Ovary (tissue), 9 donors: ENCODE data around the gene SF3A1. TPM values are rescaled to one million over a fixed set of nuclear protein-coding genes. Genes with fewer than 3 reads are reported as not detected.

Experiments
- DNase-seq, 5 donors: peaks; one replicate each; pipeline ENCODE4 v3.0.0-alpha.2; 2019 to 2020
- H3K27ac ChIP-seq, 2 donors: fragments of 200-600 bp; one replicate each; pipeline versions ENCODE4 v1.5.1 to v1.8.0; 2019 to 2022
- H3K27me3 ChIP-seq: fragments of 200-600 bp; one replicate; pipeline ENCODE4 v1.8.0; 2022
- H3K36me3 ChIP-seq: fragments of 200-600 bp; sonication (generic); one replicate; pipeline ENCODE4 v1.5.1; 2019
- H3K4me1 ChIP-seq: one replicate; pipeline ENCODE4 v1.8.1; 2013; ENCODE audit warnings: mild to moderate bottlenecking, moderate library complexity; ENCODE audit not compliant: insufficient read depth
- H3K4me3 ChIP-seq: fragments of 200-600 bp; sonication (generic); one replicate; pipeline ENCODE4 v1.5.1; 2017
- H3K9me3 ChIP-seq, 2 donors: fragments of 200-600 bp in 1 of 2; sonication (generic) in 1 of 2; one replicate each; pipeline versions ENCODE4 v1.5.1 to v1.8.1; 2013 to 2019; ENCODE audit warnings: mild to moderate bottlenecking in 1 of 2, moderate library complexity in 1 of 2
- CTCF ChIP-seq, 3 donors: fragments of 450-650 bp in 2 of 3; fragments of 200-600 bp in 1 of 3; IDR thresholded peaks; one replicate each; pipeline versions ENCODE4 v1.5.1 to v1.8.0; 2016 to 2022; ENCODE audit warnings: antibody characterized with exemption in 3 of 3, mild to moderate bottlenecking in 1 of 3
- EP300 ChIP-seq: sonication (generic); formaldehyde crosslinking; IDR thresholded peaks from one replicate; pipeline ENCODE4 v1.6.1; 2017; ENCODE audit warnings: antibody characterized with exemption
- POLR2A ChIP-seq: fragments of 450-650 bp; IDR thresholded peaks from one replicate; pipeline ENCODE4 v1.6.1; 2017; ENCODE audit warnings: antibody characterized with exemption, mild to moderate bottlenecking, moderate library complexity
- WGBS, 3 donors: extraction: QIAGEN DNeasy Blood & Tissue Kit in 1 of 3; methylation state at CpG; one replicate each; pipeline versions ENCODE4 v1.1.5 to v1.1.7; 2013 to 2017; 5-methylcytosine and 5-hydroxymethylcytosine counted together
- intact Hi-C, 4 donors: fragments of 100-400 bp; cut with DNase I; formaldehyde crosslinking; loops; one replicate each; pipeline versions ENCODE4 v1.11.0 to v1.15.1; 2022 to 2023
- polyA plus RNA-seq, 2 donors: library from polyadenylated mRNA; stranded (reverse); fragments of 200-250 nt in 1 of 2; fragments of 350-450 nt in 1 of 2; fragmentation: Illumina TruSeq in 1 of 2; extraction: RNeasy Lipid Tissue Mini Kit (QIAGEN cat#74804) in 1 of 2; gene quantifications; one replicate each; pipeline ENCODE4 v1.2.3, GENCODE V29; 2013 to 2014
- total RNA-seq, 7 donors: library from RNA; depleted of rRNA in 2 of 7; stranded (reverse); fragments of >200 nt in 2 of 7; fragmentation: NEBNext Ultra II Directional in 3 of 7; extraction: Animal tissue kit (Norgen Biotek cat#: 25700) in 3 of 7; gene quantifications; one replicate each; pipeline versions ENCODE4 v1.1.0 to v1.2.4, GENCODE V29; 2016 to 2023
- donor health status: DM: no; HTN: no; CAD: no; lungs with moderate emphysema.
- donor health status: DM: no; HTN: no; CAD: no.
- donor health status: Bipolar disorder and iron deficiency.
- donor health status: DM: yes; HTN: yes; CAD: no.
- donor health status: DM: no; HTN: no; CAD: no.
- donor health status: DM: yes; HTN: yes; CAD: no.

Gene SF3A1
- total and polyA plus RNA-seq, 9 donors, result 36.4 to 211 (median 152) TPM

- Histone ChIP-seq H3K4me3 (no peak overlapping the region), H3K9me3 (no peaks in the 10 kb centered on the region), H3K4me1 (peaks cover 8% of the 10 kb centered on the region), H3K27me3 (no peaks in the 10 kb centered on the region), H3K27ac (no peak overlapping the region), H3K36me3 (no peaks in the 10 kb centered on the region)
- no peak for DNase-seq
- intact Hi-C loops, result no loop called here
- 91 to 94% (median 91%) methylated on average over 6 of the region's 6 CpGs for WGBS, 3 donors
- TF ChIP-seq CTCF (IDR thresholded peaks at IDR 0.05) (no peak), POLR2A (no peak), EP300 (no peak)
These were observed 1.8 kb upstream of the SF3A1 start for GRCh38 chr22:30358541-30358940.

DNA sequence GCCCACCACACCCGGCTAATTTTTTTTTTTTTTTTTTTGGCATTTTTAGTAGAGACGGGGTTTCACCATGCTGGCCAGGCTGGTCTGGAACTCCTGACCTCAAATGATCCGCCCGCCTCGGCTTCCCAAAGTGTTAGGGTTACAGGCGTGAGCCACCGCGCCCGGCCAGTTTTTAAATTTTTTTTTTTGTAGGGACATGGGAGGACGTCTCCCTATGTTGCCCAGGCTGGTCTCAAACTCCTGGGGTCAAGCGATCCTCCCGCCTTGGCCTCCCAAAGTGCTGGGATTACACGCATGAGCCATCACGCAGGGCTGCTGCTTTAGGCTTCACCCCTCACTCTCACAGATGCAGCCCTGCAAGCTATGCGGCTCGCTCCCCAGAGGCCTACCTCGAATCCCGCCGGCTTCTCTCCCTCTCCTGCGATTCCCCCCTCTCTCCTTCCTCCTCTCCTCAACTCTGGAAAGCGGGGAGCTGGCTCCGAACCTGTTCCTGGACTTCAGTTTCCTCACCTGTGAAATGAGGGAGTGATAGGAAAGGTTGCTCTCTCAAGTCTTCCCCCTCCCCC is 1.0 kb upstream of the SF3A1 start:
- Histone ChIP-seq H3K9me3 (no peaks in the 10 kb centered on the region), H3K27ac (no peak overlapping the region), H3K4me1 (peaks cover 8% of the 10 kb centered on the region), H3K36me3 (no peaks in the 10 kb centered on the region), H3K4me3 (peak overlapping the region; percentile 68), H3K27me3 (no peaks in the 10 kb centered on the region)
- 49 to 51% (median 49%) methylated on average over 22 of the region's 22 CpGs for WGBS, 3 donors
- intact Hi-C loops, result loop anchor here in 2 of 4 donors (2.0 kb wide), 3 partner anchors 29 to 69 kb away; partner anchors contain the start of genes CASTOR1 (in 2 of the 2), RNF215 (in 1 of the 2) and TBC1D10A (in 1 of the 2)
- TF ChIP-seq CTCF (IDR thresholded peaks at IDR 0.05), result no peak
- TF ChIP-seq EP300, result no peak
- TF ChIP-seq POLR2A, result no peak
- no peak for DNase-seq

GRCh38 chr22:30357236-30357570 is 509 bp upstream of the SF3A1 start:
- DNase-seq, result no peak
- 0 to 2% (median 2%) methylated on average over 9 of the region's 9 CpGs for WGBS, 3 donors
- intact Hi-C loops, result loop anchor here in 2 of 4 donors (2.0 kb wide), 3 partner anchors 30 to 68 kb away; partner anchors contain the start of genes CASTOR1 (in 2 of the 2), RNF215 (in 1 of the 2) and TBC1D10A (in 1 of the 2)
- no peaks in the 10 kb centered on the region for H3K27me3 ChIP-seq
- peaks cover 8% of the 10 kb centered on the region for H3K4me1 ChIP-seq
- TF ChIP-seq EP300, result no peak
- peak overlapping the region; percentile 68 for H3K4me3 ChIP-seq
- H3K36me3 ChIP-seq, result no peaks in the 10 kb centered on the region
- H3K9me3 ChIP-seq, result no peaks in the 10 kb centered on the region
- H3K27ac ChIP-seq, result peak overlapping the region in 1 of 2 donors; percentile 93

- H3K27me3 ChIP-seq, result no peaks in the 10 kb centered on the region
- no peaks in the 10 kb centered on the region for H3K9me3 ChIP-seq
- no peak overlapping the region for H3K4me3 ChIP-seq
- intact Hi-C loops, result no loop called here
- WGBS, 3 donors, result 43 to 71% (median 58%) methylated on average over 5 of the region's 5 CpGs
- DNase-seq, result no peak
- H3K27ac ChIP-seq, result no peak overlapping the region
- H3K36me3 ChIP-seq, result no peaks in the 10 kb centered on the region
- peaks cover 9% of the 10 kb centered on the region for H3K4me1 ChIP-seq
- no peak for TF ChIP-seq CTCF (IDR thresholded peaks at IDR 0.05)
- TF ChIP-seq POLR2A, result no peak
- TF ChIP-seq EP300, result no peak
These were observed 2.0 kb downstream of the SF3A1 start for GRCh38 chr22:30354644-30355043.

- H3K27ac ChIP-seq, result no peak overlapping the region
- H3K4me1 ChIP-seq, result peaks cover 9% of the 10 kb centered on the region
- H3K27me3 ChIP-seq, result no peaks in the 10 kb centered on the region
- no peaks in the 10 kb centered on the region for H3K9me3 ChIP-seq
- H3K4me3 ChIP-seq, result no peak overlapping the region
- 84 to 90% (median 85%) methylated on average over 3 of the region's 3 CpGs for WGBS, 3 donors
- intact Hi-C loops, result no loop called here
- no peak for TF ChIP-seq POLR2A
- no peak for TF ChIP-seq CTCF (IDR thresholded peaks at IDR 0.05)
- no peak for TF ChIP-seq EP300
- no peaks in the 10 kb centered on the region for H3K36me3 ChIP-seq
- DNase-seq, result no peak
These were observed 5.5 kb downstream of the SF3A1 start for GRCh38 chr22:30351226-30351625.
